Left colon (tissue), 2 donors: ENCODE results near the gene CDC42EP1. TPM values are rescaled to one million over a fixed set of nuclear protein-coding genes. Genes with fewer than 3 reads are reported as not detected.
"Not testable (repeated sequence)": the region's sequence is repeated elsewhere in the genome, so short reads cannot be mapped to it uniquely, and the experiment has no call there.

Experiments used
- ATAC-seq: fragments of 200-7000 bp; cut with Tn5 transposase; one replicate; pipeline ENCODE4 v1.9.1; 2020; ENCODE audit warnings: mild to moderate bottlenecking, moderate library complexity
- DNase-seq, 2 donors: peaks; one replicate each; pipeline ENCODE4 v3.0.0-alpha.2; 2020
- intact Hi-C, 2 donors: fragments of 100-400 bp; cut with DNase I in 1 of 2; cut with micrococcal nuclease in 1 of 2; formaldehyde crosslinking; loops; one replicate each; pipeline versions ENCODE4 v1.11.2 to v1.14.0; 2022; cut with DNase I, micrococcal nuclease
- total RNA-seq, 2 donors: library from RNA; stranded (reverse); fragmentation: NEBNext Ultra II Directional; extraction: Animal tissue kit (Norgen Biotek cat#: 25700); gene quantifications; one replicate each; pipeline ENCODE4 v1.2.1, GENCODE V29; 2021
- donor health status: DM: no; HTN: no; CAD: no.
- donor health status: DM: yes; HTN: yes; CAD: no.

CDC42EP1 gene
- total RNA-seq, 2 donors from 2014 or later = 52.2 to 64.1 TPM

DNA sequence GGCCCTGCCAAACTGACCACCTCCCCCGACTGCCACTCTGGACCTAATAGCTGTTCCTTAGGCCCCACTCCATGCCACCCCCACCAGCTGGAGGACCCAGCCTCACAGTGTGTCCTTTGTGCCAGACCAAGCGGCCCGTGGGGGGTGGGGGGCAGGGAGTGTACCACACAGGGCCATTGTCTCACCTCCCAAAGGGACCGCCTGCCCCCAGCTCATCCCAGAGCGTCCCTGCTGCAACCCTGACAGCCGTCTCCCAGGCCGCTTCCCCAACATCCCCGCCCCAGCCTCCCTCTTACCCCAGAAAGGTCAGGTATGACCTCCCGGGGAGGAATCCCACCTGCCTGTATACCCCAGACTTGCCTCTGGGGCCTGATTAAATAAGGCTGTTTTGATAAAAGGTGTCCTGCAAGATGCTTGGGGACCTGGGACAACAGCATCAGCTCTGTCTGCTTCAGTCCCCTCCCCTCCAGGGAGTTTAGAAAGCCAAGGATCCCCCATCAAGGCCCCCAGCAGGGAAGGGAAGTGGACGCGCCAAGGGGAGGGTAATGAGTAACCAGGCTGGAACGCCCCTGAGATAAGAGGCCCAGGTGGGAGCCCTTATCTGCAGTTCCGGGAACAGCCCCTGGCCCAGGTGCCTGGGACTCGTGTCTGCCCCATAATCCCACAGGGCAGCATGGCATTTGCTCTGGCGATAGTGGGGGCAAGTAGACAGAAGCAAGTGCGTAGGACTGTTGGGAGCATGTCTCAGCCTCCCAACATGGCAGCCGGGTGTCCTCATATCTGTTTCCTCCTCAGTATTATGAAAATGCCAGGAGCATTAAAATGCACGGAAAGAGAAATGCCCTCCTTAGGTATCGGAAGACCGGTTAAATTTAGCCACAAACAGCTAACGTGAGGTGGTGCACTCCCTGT, 9.0 kb downstream of the CDC42EP1 start:
- peak; percentile 86 to 90 for DNase-seq
- peak; percentile 79 for ATAC-seq
- intact Hi-C loops = no loop called here

DNA sequence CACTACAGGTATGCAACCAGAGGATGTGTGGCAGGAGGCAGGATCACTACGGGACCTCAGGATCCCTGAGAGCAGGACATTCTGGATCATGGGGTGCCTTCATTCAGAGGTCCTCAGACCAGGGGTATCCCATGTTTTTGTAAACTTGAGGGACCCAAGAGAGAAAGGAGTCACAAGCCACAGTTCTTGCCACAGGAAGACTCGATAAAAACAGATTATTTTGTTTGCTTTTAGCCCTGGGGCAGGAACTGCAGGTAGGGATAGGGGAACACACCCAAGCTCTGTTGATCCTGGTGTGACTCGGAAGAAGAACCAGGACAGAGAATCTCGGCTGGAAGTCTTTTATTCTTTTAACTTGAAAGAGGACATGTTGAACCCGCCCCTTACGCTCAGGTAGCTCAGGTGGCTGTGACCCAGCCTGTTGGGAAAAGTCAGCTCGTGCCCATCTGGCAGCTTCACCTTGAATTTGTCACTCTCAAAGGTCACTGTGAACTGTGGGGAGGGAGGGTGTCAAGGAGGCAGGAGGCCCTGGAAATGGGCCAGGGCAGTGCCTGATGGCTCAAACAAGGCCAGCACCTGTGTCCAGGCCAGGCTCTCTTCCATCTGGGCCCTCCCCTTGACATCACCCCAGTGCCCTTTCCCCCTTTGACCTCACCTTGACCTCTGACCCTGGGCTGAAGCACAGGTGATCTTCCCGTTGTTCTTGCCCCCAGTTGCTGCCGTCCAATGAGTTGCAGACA, 9.8 kb downstream of the CDC42EP1 start:
- peak; percentile 61 for ATAC-seq
- intact Hi-C loops = loop anchor here in 1 of 2 donors (5.0 kb wide), 1 partner anchor 33 kb away; no protein-coding TSS in a partner anchor
- DNase-seq = peak; percentile 76 to 79

DNA sequence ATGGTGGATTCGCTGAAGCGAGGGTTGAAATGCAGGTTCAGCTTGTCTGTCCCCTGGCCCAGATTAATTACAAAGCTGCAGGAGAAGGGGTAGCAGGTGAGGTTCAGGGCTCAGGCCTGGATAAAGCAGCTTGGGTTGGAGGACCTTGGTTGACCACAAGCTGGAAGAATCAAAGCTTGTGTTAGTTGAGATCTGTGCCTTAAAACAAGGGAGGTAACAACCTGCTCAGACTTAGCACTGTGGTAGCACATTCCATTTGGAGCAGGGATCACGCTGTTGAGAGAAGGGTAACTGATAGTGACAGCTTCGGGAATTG, 10.3 kb downstream of the CDC42EP1 start:
- no peak for ATAC-seq
- intact Hi-C loops = loop anchor here in 1 of 2 donors (5.0 kb wide), 1 partner anchor 33 kb away; no protein-coding TSS in a partner anchor
- no peak for DNase-seq

DNA sequence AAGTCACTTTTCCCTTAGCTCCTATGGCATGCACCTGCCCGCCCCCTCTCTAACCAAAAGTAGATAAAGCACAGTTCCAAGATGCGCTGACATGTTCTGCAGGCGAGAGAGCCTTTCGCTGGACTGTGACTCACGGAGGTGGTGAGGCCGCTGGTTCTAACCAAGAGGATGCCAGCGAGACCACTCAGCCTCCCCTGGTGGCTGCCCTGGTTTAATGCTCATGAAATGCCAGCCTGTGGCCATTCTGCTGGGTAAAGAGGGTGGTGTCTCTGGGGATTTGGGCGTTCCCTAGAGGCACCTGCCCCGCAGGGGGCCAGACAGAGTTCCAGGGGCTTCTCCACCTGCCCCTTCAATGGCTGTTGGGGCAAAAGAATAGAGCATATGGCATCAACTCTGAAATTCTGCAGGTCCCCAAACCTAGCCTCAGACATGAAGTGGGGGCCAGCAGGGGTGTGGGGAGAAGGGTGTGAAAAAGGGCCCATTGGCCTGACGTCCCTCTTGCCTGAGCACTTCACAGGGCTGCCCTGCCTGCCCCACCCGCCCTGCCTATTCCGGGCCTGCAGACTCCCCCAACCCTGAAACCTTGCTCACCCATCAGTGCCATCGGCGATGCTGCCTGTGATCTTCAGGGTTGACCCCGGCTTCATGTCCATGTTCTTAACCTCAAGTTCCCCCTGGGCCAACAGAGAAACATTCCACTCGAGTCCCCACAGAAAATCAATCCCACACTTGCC, 11.1 kb downstream of the CDC42EP1 start:
- ATAC-seq (no peak), DNase-seq (no peak)
- intact Hi-C loops = loop anchor here in 1 of 2 donors (5.0 kb wide), 1 partner anchor 34 kb away; no protein-coding TSS in a partner anchor

DNA sequence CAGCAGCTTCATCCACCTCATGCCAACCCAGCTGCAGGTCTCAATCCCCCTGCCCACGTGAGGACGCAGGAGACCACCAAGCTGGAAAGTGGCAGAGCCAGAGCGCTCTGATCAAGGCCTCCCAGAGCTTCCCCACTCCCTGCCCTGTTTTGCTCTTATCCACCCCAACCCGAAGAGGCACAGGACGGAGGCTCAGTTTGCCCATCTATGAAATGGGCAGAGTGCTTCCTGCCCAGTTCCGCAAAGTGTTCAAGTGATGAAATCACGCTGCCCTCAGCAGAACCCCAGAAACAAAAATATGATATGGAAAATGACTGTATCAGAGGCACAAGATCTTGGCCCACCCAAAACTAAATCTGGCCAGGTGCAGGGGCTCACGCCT, 11.7 kb downstream of the CDC42EP1 start:
- intact Hi-C loops = loop anchor here in 1 of 2 donors (5.0 kb wide), 1 partner anchor 35 kb away; no protein-coding TSS in a partner anchor
- DNase-seq (no peak), ATAC-seq (no peak)

DNA sequence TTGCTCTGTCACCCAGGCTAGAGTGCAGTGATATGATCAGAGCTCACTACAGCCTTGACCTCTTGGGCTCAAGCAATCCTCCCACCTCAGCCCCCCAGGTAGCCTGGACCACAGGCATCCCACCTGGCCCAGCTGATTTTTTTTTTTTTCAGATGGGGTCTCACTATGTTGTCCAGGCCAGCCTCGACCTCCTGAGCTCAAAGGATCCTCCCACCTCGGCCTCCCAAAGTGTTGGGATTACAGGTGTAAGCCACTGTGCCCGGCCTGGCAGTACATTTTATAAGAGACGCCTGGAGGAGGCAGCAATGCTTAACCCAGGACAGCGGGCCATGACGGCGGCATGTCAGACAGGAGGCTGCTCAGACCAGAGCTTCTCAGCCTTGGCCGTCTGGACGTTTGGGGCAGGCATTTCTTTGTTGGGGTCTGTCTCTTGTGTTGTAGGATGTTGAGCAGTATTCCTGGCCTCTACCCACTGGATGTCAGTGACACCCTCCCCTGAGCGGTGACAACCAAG, 15.3 kb downstream of the CDC42EP1 start:
- intact Hi-C loops = no loop called here
- ATAC-seq (no peak), DNase-seq (no peak)

DNA sequence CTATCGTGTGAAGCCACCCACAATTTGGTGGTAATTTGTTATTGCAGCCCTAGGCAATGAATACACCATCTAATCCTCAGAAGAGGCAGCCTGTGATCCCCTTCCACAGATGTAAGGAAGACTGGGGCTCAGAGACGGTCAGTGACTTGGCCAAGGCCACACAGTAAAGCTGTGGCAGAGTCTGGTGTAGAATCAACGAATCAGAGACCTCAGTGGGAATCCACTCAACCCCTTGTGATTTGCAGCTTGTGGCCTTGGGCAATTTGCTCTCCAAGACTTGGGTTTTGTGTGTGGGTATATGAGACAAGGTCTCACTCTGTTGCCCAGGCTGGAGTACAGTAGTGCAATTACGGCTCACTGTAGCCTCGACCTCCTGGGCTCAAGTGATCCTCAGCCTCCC, 17.7 kb downstream of the CDC42EP1 start:
- DNase-seq (no peak), ATAC-seq (no peak)
- intact Hi-C loops = no loop called here

DNA sequence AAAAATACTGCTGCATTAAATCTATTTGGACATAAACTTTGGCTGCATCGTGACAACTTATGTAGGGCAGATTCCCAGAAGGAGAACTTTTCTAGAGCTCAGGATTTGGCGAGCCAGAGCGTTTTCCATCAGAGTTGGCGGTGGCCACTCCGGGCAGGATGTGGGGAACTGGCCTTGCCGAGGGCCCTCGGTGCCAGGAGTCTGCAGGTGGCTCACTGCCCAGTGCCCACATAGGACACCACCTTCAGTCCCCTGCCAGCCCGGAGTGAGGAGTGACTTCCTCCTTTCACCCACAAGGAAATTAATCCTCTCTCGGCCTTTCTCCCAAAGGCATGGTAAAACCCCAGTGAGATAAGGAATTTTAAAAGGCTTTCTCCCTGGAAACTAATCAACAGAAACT, 21.2 kb downstream of the CDC42EP1 start:
- peak; percentile 74 to 86 for DNase-seq
- intact Hi-C loops = no loop called here
- ATAC-seq = peak; percentile 82

DNA sequence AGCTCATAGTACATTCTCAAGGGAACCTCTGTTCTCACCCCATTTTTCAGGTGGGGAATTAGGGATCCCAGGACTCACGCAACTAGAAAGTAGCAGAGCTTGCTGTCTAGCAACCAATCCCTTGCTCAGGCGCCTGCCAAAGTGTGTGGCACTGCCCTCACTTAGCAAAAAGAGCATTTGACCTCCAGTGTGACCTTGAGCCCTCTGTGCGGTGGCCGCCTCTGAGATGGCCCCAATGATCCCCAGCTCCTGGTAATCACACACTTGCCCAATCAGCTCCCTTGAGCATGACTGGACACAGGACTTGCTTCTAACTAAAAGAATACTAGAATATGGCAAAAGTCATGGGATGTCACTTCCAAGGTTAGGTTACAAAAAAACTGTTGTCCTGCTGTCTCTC, 22.2 kb downstream of the CDC42EP1 start:
- DNase-seq = no peak
- intact Hi-C loops = no loop called here
- no peak for ATAC-seq

DNA sequence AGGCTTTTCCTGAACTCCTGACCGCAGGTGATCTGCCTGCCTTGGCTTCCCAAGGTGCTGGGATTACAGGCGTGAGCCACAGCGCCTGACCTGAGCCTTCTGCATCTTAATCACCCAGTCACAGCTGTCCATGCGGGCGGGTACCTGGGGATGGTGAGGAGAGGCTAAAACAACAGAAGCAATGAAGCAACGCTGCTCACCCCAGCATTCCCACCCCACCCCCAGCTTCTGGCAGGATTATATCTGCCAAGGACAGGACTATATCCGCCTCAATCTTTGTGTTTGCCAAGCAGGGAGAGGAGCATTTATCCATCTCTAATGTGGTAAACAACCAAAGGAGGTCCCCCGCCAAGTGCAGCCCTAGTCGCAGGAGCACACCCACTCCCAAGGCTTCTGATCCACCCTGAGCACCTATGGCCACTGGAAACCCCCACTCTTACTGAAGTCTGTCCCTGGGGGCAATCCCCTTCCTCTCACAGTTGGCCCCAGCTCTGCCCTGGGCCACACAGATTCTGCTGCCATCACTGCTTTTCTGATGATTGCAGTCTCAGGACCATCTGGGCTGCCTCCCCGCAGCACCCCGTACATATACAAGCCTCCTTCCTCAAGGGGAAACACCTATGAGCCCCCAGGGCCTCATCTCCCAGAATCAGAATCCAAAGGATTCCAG, 28.4 kb downstream of the CDC42EP1 start:
- peak; percentile 81 for DNase-seq
- intact Hi-C loops = no loop called here
- ATAC-seq = peak; percentile 86

DNA sequence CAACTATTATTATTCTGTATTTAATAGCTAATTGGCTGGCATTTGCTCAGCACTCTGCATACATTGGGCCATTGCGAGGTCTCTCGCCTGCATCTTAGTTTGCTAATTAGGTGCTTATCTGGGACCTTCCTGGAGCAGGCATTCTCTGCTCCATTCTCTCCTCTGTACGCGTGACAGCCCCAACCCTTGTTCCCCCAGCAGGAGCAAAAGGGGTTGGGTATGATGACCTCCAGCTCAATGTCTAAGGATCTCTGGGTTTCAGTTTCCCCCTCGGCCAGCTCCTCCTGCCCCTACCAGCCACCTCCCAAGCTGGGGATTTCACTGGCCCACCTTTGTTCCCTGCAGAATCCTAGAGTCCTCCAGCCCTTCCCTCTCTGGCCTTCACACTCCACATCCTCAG, 29.4 kb downstream of the CDC42EP1 start:
- intact Hi-C loops = loop anchor here in 1 of 2 donors (10.0 kb wide), 1 partner anchor 55 kb away; no protein-coding TSS in a partner anchor

DNA sequence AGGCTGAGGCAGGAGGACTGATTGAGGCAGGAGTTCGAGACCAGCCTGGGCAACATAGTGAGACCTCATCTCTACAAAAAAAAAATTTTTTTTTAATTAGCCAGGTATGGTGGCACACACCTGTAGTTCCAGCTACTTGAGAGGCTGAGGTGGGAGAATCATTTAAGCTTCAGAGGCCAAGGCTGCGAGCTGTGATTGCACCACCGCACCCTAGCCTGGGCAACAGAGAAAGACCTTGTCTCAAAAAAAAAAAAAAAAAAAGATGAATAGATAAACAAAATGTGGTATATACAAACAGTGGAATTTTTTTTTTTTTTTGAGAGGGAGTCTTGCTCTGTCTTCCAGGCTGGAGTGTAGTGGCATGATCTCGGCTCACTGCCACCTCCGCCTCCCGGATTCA, 30.8 kb downstream of the CDC42EP1 start:
- intact Hi-C loops = loop anchor here in 1 of 2 donors (10.0 kb wide), 1 partner anchor 56 kb away; no protein-coding TSS in a partner anchor
- DNase-seq, ATAC-seq: not testable (repeated sequence)

More for the DNA sequence above, 29.4 kb downstream of the CDC42EP1 start:
- ATAC-seq (no peak), DNase-seq (no peak)

DNA sequence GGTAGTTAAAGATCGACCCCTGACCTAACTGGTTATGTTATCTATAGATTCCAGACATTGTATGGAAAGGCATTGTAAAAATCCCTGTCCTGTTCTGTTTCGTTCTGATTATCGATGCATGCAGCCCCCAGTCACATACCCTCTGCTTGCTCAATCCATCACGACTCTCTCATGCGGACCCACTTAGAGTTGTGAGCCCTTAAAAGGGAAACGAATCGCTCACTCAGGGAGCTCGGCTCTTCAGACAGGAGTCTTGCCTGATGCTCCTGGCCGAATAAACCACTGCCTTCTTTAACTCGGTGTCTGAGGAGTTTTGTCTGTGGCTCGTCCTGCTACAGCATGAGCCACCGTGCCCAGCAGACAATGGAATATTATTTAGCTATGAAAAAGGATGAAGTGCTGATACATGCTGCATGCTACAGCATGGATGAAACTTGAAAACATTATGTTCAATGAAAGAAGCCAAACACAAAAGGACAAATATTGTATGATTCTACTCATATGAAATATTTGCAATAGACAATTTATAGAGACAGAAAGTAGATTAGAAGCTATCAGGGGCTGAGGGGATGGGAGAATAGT, 31.6 kb downstream of the CDC42EP1 start:
- no peak for DNase-seq
- ATAC-seq = no peak
- intact Hi-C loops = loop anchor here in 1 of 2 donors (10.0 kb wide), 1 partner anchor 57 kb away; no protein-coding TSS in a partner anchor

DNA sequence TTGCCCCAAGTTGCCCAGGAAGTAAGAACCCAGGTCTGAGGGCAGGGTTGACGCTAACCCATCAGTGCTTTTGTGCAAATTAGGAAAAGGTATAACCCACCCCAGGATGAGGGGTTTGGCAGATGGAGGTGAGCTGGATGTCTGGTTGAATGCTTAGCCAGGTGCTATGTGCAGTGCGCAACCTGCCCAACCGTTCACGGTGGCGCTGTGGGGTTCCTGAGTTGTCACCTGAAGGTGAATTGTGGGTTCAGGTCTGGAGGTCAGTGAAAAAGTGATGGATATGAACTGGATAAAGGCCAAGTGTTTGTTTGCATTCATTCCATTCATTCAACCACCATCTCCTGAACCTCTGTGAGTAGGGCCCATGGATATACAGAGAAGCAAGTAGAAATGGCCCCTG, 34.0 kb downstream of the CDC42EP1 start:
- DNase-seq = no peak
- intact Hi-C loops = loop anchor here in 1 of 2 donors (10.0 kb wide), 1 partner anchor 59 kb away; no protein-coding TSS in a partner anchor
- ATAC-seq = no peak

DNA sequence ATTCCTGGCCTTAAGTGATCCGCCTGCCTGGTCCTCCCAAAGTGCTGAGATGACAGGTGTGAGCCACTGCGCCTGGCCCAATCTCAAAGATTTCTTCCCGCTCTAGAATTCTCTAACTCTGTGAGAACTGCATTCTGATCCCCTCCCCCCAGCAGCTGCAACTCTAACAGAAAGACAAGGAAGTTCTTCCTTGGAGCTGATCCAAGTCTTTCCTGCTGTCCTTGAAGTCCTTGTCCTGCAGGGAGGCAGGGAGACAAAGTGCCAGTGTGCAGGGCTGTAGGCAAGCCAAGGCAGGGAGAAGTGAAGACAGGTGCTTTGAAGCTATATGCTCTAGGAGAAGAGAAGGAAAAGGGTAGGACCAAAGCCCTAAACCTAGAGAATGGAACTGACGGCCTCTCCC, 38.9 kb downstream of the CDC42EP1 start:
- peak; percentile 82 to 91 for DNase-seq
- ATAC-seq = peak; percentile 71
- intact Hi-C loops = loop anchor here in 1 of 2 donors (10.0 kb wide), 1 partner anchor 64 kb away; no protein-coding TSS in a partner anchor

DNA sequence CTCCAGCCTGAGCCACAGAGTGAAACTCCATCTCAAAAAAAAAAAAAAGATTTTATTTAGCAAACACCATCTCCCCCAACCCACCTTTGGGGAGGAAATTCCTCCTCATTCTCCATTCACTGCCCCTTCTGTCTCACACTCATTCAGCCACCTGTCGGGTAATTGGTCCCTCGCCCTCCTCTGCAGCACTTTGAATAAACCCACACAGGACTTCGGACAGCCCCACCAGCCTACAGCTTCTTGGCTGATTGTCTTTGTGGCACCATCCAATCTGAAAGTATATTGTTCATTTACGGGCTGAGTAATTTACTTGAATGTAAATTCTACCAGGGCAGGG, 40.9 kb downstream of the CDC42EP1 start:
- intact Hi-C loops = no loop called here
- DNase-seq (peak in 1 of 2 donors; percentile 56), ATAC-seq (peak; percentile 45)

DNA sequence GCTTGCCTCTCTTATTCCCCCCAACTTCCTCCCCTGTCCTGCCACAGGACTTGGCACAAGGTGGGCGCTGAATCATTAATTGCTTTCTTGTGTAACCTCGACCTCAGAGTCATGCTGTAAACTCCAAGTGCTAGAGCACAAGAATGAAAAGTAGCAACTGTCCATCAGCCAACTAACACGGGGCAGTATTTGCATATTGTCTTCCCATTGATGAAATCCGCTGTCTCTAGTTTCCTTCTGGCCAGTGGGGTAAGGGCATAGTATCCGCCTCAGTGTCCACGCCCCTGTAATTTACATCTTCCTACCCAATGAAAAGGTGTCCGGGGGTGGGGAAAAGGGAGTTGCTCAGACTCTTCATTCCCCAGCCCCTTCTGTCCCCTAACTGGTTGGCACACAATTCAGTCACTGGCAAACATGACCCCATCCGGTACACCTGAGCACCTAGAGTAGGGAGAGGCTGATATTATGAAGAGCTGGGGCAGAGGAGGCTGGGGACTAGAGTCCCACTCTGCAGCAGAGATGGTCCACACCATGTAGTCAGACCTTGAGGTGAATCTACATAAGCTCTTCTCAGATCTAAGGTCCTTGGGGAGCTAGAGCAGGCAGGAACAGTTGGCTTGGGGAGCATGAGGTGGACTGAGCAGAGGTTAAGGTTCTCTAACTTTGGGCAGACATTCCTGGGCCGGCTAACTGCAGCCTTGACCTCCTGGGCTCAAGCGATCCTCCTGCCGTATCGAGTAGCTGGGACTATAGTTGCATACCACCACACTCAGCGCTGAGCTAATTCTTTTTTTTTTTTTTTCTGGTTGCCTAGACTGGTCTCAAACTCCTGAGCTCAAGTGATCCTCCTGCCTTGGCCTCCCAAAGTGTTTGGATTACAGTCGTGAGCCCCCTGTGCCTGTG, 41.5 kb downstream of the CDC42EP1 start:
- ATAC-seq (peak; percentile 82), DNase-seq (peak; percentile 49 to 83)
- intact Hi-C loops = no loop called here
